Keratinocyte (primary cell): ENCODE measurements around the gene MRPL50. TPM values are rescaled to one million over a fixed set of nuclear protein-coding genes. Genes with fewer than 3 reads are reported as not detected.

Experiments
- DNase-seq: peaks from one replicate; pipeline ENCODE4 v3.0.0-alpha.2; 2011; ENCODE audit warnings: low read depth, missing footprints, low spot score
- FAIRE-seq: peaks from 2 replicates; lab custom pipeline; 2011; peaks lifted over from hg19 to GRCh38; lab: Jason Lieb, UNC
- H2AFZ ChIP-seq: 2 replicates; pipeline ENCODE4 v1.6.0; 2012; ENCODE audit warnings: low read length, control low read depth, inconsistent platforms; ENCODE audit not compliant: control insufficient read depth
- H3K27ac ChIP-seq: 2 replicates; pipeline ENCODE4 v1.5.1; 2011; ENCODE audit warnings: low read length; ENCODE audit not compliant: control insufficient read depth, insufficient read depth
- H3K27me3 ChIP-seq: 3 replicates; pipeline ENCODE4 v1.6.0; 2011; ENCODE audit warnings: low read length; ENCODE audit not compliant: control insufficient read depth, insufficient read depth; ENCODE audit errors: extremely low read depth
- H3K36me3 ChIP-seq, 2 experiments: 2 replicates in 1 of 2; 3 replicates in 1 of 2; pipeline ENCODE4 v1.5.1; 2011; ENCODE audit warnings: low read length in 2 of 2, mild to moderate bottlenecking in 1 of 2; ENCODE audit not compliant: control insufficient read depth in 2 of 2, insufficient read depth in 2 of 2; ENCODE audit errors: extremely low read depth in 1 of 2
- H3K4me1 ChIP-seq: 3 replicates; pipeline ENCODE4 v1.5.1; 2011; ENCODE audit warnings: low read length; ENCODE audit not compliant: control insufficient read depth, insufficient read depth; ENCODE audit errors: extremely low read depth
- H3K4me2 ChIP-seq: 3 replicates; pipeline ENCODE4 v1.6.0; 2011; ENCODE audit warnings: low read depth, low read length; ENCODE audit not compliant: control insufficient read depth, insufficient read depth; ENCODE audit errors: extremely low read depth
- H3K4me3 ChIP-seq, 3 experiments: fragments of 200-600 bp in 1 of 3; sonication (generic) in 1 of 3; 2 replicates in 2 of 3; 3 replicates in 1 of 3; pipeline ENCODE4 v1.5.1; 2011 to 2016; ENCODE audit warnings: low read length in 3 of 3, mild to moderate bottlenecking in 3 of 3, control low read depth in 2 of 3, inconsistent platforms in 1 of 3, low read depth in 1 of 3, mixed read lengths in 1 of 3, mixed run types in 1 of 3, moderate library complexity in 1 of 3; ENCODE audit not compliant: control insufficient read depth in 2 of 3, insufficient read depth in 2 of 3; ENCODE audit errors: extremely low read depth in 1 of 3
- H3K79me2 ChIP-seq: 2 replicates; pipeline ENCODE4 v1.6.0; 2012; ENCODE audit warnings: low read length; ENCODE audit not compliant: control insufficient read depth, insufficient read depth
- H3K9ac ChIP-seq: 3 replicates; pipeline ENCODE4 v1.6.0; 2011; ENCODE audit warnings: low read length; ENCODE audit not compliant: control insufficient read depth, insufficient read depth; ENCODE audit errors: extremely low read depth
- H3K9me1 ChIP-seq: 3 replicates; pipeline ENCODE4 v1.6.0; 2011; ENCODE audit warnings: low read length; ENCODE audit not compliant: control insufficient read depth, insufficient read depth; ENCODE audit errors: extremely low read depth
- H3K9me3 ChIP-seq: 2 replicates; pipeline ENCODE4 v1.5.1; 2012; ENCODE audit warnings: low read depth, low read length; ENCODE audit not compliant: control insufficient read depth
- H4K20me1 ChIP-seq: 3 replicates; pipeline ENCODE4 v1.6.0; 2011; ENCODE audit warnings: low read length; ENCODE audit not compliant: control insufficient read depth, insufficient read depth; ENCODE audit errors: extremely low read depth
- CTCF ChIP-seq, 3 experiments: IDR thresholded peaks in 1 of 3; conservative IDR thresholded peaks in 1 of 3; optimal IDR thresholded peaks in 1 of 3; 2 replicates in 2 of 3; 3 replicates in 1 of 3; pipeline versions ENCODE3 to v1.5.1; 2011; ENCODE audit warnings: low read length in 3 of 3, mild to moderate bottlenecking in 3 of 3, moderate library complexity in 2 of 3, control low read depth in 1 of 3, inconsistent platforms in 1 of 3; ENCODE audit not compliant: insufficient read depth in 2 of 3; ENCODE audit errors: extremely low read depth in 1 of 3
- EZH2 ChIP-seq: IDR thresholded peaks from one replicate; pipeline ENCODE4 v1.6.1; 2012; ENCODE audit warnings: inconsistent platforms, mild to moderate bottlenecking, low read length, moderate library complexity
- dilution Hi-C: fragments of 300-500 bp; cut with MboI; formaldehyde crosslinking; loops from one replicate; pipeline ENCODE4 v1.7.0; 2020; ENCODE audit warnings: low sequenced_read_pairs; ENCODE audit not compliant: extremely low pct_ligation_motif_present
- polyA plus RNA-seq, 5 experiments: library from polyadenylated mRNA; depleted of rRNA in 3 of 5; stranded (reverse) in 3 of 5; stranded (forward) in 1 of 5; unstranded in 1 of 5; fragments of >200 nt; gene quantifications; 1 replicate in 1 of 5; 2 replicates in 3 of 5; 3 replicates in 1 of 5; pipeline versions ENCODE4 v1.2.1 to v1.2.3, GENCODE V29; 2011 to 2012; ENCODE audit warnings: missing spikeins in 2 of 5, low read depth in 1 of 5, low replicate concordance in 1 of 5

The MRPL50 gene
- polyA plus RNA-seq, 1 donor (not counting 4 experiments of a cell fraction or from before 2014, with no cell fraction given): 24.0 TPM

GRCh38 chr9:101352892-101353463 lies 45.4 kb downstream of the MRPL50 start:
- DNase-seq (no peak), FAIRE-seq (no peak)
- no peaks in the 10 kb centered on the region for H3K36me3 ChIP-seq
- H3K9me3 ChIP-seq: no peaks in the 10 kb centered on the region
- dilution Hi-C loops: no loop called here
- H4K20me1 ChIP-seq: no peaks in the 10 kb centered on the region
- no peak overlapping the region for H3K9ac ChIP-seq
- no peak for TF ChIP-seq EZH2
- TF ChIP-seq CTCF (optimal IDR thresholded peaks at IDR 0.05 in 1 of 3, IDR thresholded peaks at IDR 0.05 in 1 of 3, conservative IDR thresholded peaks at IDR 0.05 in 1 of 3; ENCODE audit: extremely low read depth in 1 of 3, insufficient read depth in 2 of 3, low read length in 3 of 3): no peak
- H3K4me1 ChIP-seq: no peaks in the 10 kb centered on the region
- no peaks in the 10 kb centered on the region for H3K9me1 ChIP-seq
- H3K4me3 ChIP-seq: no peak overlapping the region
- H3K27ac ChIP-seq: no peak overlapping the region
- no peaks in the 10 kb centered on the region for H3K27me3 ChIP-seq
- H2AFZ ChIP-seq: no peak overlapping the region
- no peak overlapping the region for H3K4me2 ChIP-seq
- H3K79me2 ChIP-seq: no peaks in the 10 kb centered on the region

GRCh38 chr9:101350285-101350684 lies 48.1 kb downstream of the MRPL50 start:
- no peaks in the 10 kb centered on the region for H4K20me1 ChIP-seq
- H3K27ac ChIP-seq: no peak overlapping the region
- TF ChIP-seq CTCF (optimal IDR thresholded peaks at IDR 0.05 in 1 of 3, IDR thresholded peaks at IDR 0.05 in 1 of 3, conservative IDR thresholded peaks at IDR 0.05 in 1 of 3; ENCODE audit: extremely low read depth in 1 of 3, insufficient read depth in 2 of 3, low read length in 3 of 3): no peak
- TF ChIP-seq EZH2: no peak
- H3K9me1 ChIP-seq: no peaks in the 10 kb centered on the region
- no peak overlapping the region for H3K9ac ChIP-seq
- DNase-seq (no peak), FAIRE-seq (no peak)
- H3K9me3 ChIP-seq: no peaks in the 10 kb centered on the region
- no peak overlapping the region for H3K4me2 ChIP-seq
- no peaks in the 10 kb centered on the region for H3K79me2 ChIP-seq
- H3K27me3 ChIP-seq: no peaks in the 10 kb centered on the region
- no peak overlapping the region for H3K4me3 ChIP-seq
- no peaks in the 10 kb centered on the region for H3K4me1 ChIP-seq
- H2AFZ ChIP-seq: no peak overlapping the region
- no peaks in the 10 kb centered on the region for H3K36me3 ChIP-seq
- dilution Hi-C loops: no loop called here
